Measurements from ENCODE around the gene HHAT. TPM values are rescaled to one million over a fixed set of nuclear protein-coding genes. Genes with fewer than 3 reads are reported as not detected.

Gene HHAT
- total RNA-seq, 4 donors from 2014 or later = 0.83 to 1.6 (median 1.2) TPM

GRCh38 chr1:210300923-210301614, 27.6 kb upstream of the HHAT start:
- TF ChIP-seq EP300 (IDR thresholded peaks at IDR 0.05) (no peak), POLR2AphosphoS5 (IDR thresholded peaks at IDR 0.05) (no peak), POLR2A (IDR thresholded peaks at IDR 0.05; ENCODE audit: low read depth) (no peak)
- TF ChIP-seq, protein P1, sequence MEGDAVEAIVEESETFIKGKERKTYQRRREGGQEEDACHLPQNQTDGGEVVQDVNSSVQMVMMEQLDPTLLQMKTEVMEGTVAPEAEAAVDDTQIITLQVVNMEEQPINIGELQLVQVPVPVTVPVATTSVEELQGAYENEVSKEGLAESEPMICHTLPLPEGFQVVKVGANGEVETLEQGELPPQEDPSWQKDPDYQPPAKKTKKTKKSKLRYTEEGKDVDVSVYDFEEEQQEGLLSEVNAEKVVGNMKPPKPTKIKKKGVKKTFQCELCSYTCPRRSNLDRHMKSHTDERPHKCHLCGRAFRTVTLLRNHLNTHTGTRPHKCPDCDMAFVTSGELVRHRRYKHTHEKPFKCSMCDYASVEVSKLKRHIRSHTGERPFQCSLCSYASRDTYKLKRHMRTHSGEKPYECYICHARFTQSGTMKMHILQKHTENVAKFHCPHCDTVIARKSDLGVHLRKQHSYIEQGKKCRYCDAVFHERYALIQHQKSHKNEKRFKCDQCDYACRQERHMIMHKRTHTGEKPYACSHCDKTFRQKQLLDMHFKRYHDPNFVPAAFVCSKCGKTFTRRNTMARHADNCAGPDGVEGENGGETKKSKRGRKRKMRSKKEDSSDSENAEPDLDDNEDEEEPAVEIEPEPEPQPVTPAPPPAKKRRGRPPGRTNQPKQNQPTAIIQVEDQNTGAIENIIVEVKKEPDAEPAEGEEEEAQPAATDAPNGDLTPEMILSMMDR (IDR thresholded peaks at IDR 0.05) = no peak
- WGBS = 76% methylated on average over 5 of the region's 5 CpGs
- Histone ChIP-seq H3K4me3 (no peak overlapping the region), H3K4me1 (peaks cover 6 to 15% (median 11%) of the 10 kb centered on the region in 4 donors), H3K36me3 (no peaks in the 10 kb centered on the region), H3K9me3 (no peaks in the 10 kb centered on the region), H3K27me3 (no peaks in the 10 kb centered on the region), H3K27ac (replicated peaks in 1 of 4) (no peak overlapping the region)
- DNase-seq (ENCODE audit: extremely low spot score) = no peak
- intact Hi-C loops (cut with DNase I) = no loop called here

DNA sequence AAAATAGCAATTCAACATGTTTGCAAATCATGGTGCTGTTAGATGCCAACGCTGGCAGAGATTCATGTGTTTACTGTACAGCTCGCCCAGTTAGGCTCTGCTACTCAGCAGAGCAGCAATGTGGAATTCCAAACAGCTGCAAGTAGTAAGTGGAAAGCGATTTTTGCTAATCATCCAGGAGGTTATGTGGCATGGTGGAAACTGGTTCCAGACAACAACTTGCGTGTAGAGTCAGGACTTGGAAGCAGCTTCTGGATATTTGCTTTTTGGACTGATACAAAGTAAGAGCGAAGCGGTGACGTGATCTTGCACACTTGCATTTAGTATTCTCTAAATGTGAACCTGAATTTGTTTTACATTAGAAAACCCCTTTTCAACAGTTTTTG, 27.1 kb upstream of the HHAT start:
- WGBS = 68% methylated on average over 7 of the region's 7 CpGs
- no peaks in the 10 kb centered on the region for H3K9me3 ChIP-seq
- intact Hi-C loops (cut with DNase I) = no loop called here
- TF ChIP-seq, protein P1 (IDR thresholded peaks at IDR 0.05) = no peak
- no peak for TF ChIP-seq EP300 (IDR thresholded peaks at IDR 0.05)
- H3K27me3 ChIP-seq = no peaks in the 10 kb centered on the region
- no peak overlapping the region for H3K27ac ChIP-seq (replicated peaks in 1 of 4)
- peaks cover 6 to 15% (median 10%) of the 10 kb centered on the region in 4 donors for H3K4me1 ChIP-seq
- DNase-seq (ENCODE audit: extremely low spot score) = no peak
- no peaks in the 10 kb centered on the region for H3K36me3 ChIP-seq
- no peak overlapping the region for H3K4me3 ChIP-seq

GRCh38 chr1:210302501-210302900, 26.2 kb upstream of the HHAT start:
- H3K27me3 ChIP-seq = no peaks in the 10 kb centered on the region
- H3K4me3 ChIP-seq = no peak overlapping the region
- intact Hi-C loops (cut with DNase I) = no loop called here
- H3K4me1 ChIP-seq = peaks cover 6 to 15% (median 10%) of the 10 kb centered on the region in 4 donors
- H3K9me3 ChIP-seq = no peaks in the 10 kb centered on the region
- 91% methylated on average over 10 of the region's 10 CpGs for WGBS
- no peaks in the 10 kb centered on the region for H3K36me3 ChIP-seq
- no peak for DNase-seq (ENCODE audit: extremely low spot score)
- H3K27ac ChIP-seq (replicated peaks in 1 of 4) = no peak overlapping the region
- TF ChIP-seq, protein P1 (IDR thresholded peaks at IDR 0.05) = no peak
- TF ChIP-seq POLR2A (IDR thresholded peaks at IDR 0.05; ENCODE audit: low read depth) (no peak), EP300 (IDR thresholded peaks at IDR 0.05) (no peak), POLR2AphosphoS5 (IDR thresholded peaks at IDR 0.05) (no peak)

GRCh38 chr1:210303391-210303790, 25.3 kb upstream of the HHAT start:
- Histone ChIP-seq H3K4me3 (no peak overlapping the region), H3K9me3 (no peaks in the 10 kb centered on the region), H3K36me3 (no peaks in the 10 kb centered on the region), H3K27me3 (no peaks in the 10 kb centered on the region), H3K27ac (replicated peaks in 1 of 4) (no peak overlapping the region), H3K4me1 (peaks cover 2 to 15% (median 10%) of the 10 kb centered on the region in 4 donors)
- 98% methylated on average over 8 of the region's 8 CpGs for WGBS
- intact Hi-C loops (cut with DNase I) = no loop called here
- TF ChIP-seq EP300 (IDR thresholded peaks at IDR 0.05) (no peak), POLR2A (IDR thresholded peaks at IDR 0.05; ENCODE audit: low read depth) (no peak), POLR2AphosphoS5 (IDR thresholded peaks at IDR 0.05) (no peak)
- TF ChIP-seq, protein P1 (IDR thresholded peaks at IDR 0.05) = no peak
- no peak for DNase-seq (ENCODE audit: extremely low spot score)

All from esophagus muscularis mucosa (tissue), 4 donors.